ENCODE measurements around the gene ZDHHC14.
"Not testable (repeated sequence)": the region's sequence is repeated elsewhere in the genome, so short reads cannot be mapped to it uniquely, and the experiment has no call there.

Gene ZDHHC14

DNA sequence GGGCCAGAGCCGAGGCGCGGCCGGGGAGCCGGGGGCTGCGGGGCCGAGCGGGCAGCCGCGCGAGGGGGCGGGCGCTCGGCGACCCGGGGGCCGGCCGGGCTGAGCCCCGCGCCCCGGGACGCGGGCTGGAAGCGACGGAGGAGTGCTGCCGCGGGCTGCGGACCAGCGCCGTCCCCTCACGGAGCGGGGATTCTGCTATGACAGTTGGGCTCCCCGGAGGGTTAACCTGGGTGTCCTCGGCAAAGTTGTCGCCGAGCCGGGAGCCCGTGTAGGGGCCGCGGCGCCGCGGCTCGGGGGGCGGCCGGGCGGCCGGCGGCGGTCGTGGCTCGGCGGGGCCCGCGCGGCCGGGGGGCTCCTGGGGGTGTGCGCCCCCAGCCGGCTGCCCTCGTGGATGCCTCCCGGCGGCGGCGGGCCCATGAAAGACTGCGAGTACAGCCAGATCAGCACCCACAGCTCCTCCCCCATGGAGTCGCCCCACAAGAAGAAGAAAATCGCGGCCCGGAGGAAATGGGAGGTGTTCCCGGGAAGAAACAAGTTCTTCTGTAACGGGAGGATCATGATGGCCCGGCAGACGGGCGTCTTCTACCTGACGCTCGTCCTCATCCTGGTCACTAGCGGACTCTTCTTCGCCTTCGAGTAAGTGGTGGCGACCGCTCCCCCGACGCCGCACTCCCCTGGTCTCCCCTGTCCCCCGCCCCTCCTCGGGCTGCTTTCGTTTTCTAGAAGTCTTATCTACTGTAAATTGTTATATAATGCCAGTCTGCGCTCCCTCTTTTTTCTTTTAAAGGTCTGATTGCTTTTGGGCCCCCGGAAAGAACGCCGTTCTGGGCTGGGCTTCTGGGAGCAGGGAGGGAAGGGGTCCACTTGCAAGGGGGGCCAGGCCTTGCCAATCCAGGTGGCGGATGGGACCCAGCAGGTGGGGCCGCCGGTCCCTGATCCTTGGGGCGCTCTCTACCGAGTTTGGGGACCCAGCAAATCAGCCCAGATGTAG is 936 bp downstream of the ZDHHC14 start:
- DNase-seq: peak in 1 of 2 experiments; percentile 19

DNA sequence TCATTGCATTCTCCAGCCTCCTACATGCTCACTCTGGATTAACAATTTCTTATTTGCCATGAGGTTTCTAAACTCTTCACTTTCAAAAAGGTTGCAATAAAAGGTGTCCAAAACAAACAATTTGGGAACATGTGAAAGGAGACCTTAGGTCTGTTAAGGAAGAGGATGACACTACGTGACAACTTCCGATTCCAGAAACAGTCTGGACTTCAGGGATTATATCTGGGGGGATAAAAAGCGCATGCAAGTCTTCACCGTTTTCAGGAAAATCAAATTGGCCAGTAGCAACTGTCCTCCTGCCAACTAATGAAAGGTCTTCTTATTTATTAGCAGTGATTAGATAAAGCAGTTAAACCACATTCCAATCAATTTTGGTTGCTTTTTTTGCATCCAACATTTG is 1.8 kb downstream of the ZDHHC14 start:
- DNase-seq: no peak

DNA sequence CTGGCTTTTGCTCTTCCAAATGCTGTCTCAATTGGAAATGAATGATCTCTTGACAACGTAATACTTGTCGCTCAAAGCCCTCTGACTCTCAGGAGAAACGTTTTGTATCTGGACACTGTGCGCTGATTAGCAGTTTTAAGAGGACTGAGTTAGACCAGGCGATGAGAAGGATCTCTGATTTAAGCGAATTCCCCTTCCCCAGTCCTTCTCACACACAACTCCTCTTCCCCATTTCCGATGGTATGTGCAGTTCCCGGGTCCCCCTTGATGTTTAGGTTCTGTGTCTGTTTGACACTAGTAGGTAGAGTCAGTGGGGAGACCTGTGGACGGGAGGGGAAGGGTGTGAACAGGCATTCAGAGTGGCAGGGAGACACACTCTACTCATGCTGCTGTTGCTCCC is 2.5 kb downstream of the ZDHHC14 start:
- DNase-seq: no peak

DNA sequence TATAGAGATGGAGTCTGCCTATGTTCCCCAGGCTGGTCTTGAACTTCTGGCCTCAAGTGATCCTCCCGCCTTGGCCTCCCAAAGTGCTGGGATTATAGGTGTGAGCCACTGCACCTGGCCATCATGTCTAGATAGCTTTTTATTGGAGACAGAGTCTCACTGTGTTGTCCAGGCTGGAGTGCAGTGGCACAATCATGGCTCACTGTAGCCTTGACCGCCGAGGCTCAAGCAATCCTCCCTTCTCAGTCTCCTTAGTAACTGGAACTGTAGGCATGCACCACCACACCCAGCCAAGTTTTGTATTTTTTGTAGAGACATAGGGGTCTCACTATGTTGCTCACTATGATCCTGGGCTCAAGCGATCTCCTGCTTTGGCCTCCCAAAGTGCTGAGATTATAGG is 4.0 kb downstream of the ZDHHC14 start:
- DNase-seq: not testable (repeated sequence)

DNA sequence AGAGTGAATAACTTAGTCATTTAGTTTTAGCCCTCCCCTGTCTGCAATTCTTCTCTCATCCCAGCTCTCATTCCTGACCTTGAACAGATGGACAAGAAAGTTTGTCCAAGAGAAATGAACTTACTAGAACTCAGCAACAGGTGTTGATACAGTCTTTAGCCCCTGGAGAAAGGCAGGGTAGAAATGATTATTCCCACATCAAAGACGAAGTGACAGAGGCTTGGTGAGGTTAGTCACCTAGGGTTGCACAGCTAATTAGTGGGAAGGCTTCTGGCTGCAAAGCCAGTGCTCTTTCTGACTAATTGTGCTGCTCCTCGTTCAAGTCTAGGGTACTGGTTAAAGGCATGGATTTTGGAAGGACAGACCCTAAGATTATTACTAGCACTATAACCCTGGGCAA is 4.5 kb downstream of the ZDHHC14 start:
- no peak for DNase-seq

DNA sequence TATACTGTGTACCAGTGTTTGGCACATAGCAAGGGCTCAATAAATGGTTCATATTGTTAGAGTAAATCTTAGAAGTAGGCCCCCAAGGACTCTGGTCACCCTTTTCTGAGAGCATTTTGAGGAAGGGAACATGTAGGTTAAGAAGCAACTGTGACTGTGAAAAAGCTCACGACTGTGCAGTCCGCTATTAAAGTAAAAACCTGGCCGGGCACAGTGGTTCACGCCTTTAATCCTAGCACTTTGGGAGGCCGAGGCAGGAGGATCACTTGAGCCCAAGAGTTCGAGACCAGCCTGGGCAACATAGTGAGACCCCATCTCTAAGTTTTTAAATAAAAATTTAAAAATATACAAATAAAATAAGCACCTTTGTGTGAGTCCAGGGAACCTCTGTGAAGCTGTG is 5.0 kb downstream of the ZDHHC14 start:
- no peak for DNase-seq

DNA sequence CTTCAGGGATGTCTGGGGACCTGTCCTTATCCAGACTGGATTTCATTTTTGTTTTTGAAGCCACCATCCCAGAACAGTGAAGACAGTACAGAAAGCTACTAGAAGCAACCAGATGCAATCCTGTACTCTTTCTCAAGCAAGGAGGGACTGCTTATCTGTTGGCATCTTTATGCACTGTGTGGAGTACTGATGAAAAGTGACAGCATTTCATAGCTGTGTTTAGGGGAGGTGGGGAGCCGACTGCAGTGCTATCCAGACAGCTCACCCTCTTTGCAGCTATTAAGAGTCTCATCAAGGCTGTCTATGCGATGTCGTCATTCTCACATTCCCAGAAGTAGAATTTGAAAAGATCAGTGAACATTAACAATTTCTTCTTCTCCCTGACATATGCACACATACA is 5.5 kb downstream of the ZDHHC14 start:
- DNase-seq: no peak

DNA sequence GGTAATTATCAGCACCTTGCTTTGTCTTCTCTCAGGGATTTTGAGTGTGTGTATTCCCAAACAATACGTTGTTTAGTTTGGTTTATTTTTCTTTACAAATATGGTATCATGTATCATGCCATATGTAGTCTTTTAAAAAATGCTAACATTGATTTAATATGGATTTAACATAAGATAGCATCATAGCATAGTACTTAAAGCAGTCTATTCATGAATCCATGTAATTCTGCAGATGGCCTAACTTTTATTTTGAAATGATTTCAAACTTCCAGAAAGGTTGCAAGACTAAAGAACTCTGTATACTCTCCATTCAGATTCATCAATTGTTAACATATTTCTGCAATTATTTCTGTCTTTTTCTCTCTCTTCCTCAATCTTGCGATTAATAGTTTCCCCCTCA is 7.9 kb downstream of the ZDHHC14 start:
- no peak for DNase-seq

DNA sequence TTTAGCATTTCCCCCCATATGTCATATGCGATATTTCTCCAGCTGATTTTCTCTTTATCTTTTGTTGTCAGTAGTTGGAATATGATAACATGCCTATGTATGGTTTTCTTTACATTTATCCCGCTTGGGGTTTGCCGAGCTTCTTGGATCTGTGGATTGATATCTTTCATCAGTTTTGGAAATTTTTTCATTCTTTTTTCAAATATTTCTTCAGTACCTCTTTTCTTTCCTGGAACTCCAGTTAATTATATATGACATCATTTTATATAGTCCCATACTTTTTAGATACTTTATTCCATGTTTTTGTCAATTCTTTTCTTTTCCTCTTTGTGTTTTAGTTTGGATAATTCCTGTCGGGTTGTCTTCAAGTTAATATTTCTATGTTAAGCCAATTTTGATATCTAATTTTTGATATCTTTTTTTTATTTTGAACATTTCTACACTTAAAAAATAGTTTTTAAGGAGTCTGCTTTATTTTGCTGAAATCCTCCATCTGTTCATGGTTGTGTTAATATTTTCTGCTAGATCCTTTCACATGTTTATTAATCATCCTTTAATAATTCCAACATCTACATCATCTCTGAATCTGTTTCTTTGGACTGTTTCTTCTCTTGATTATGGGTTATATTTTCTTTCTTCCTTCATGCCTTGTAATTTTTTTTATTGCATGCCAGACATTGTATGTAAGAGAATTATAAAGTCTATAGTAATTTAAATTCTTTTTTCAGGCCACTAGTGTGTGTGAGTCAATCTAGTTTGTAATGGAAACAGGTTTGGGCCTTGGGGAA is 9.5 kb downstream of the ZDHHC14 start:
- no peak for DNase-seq

DNA sequence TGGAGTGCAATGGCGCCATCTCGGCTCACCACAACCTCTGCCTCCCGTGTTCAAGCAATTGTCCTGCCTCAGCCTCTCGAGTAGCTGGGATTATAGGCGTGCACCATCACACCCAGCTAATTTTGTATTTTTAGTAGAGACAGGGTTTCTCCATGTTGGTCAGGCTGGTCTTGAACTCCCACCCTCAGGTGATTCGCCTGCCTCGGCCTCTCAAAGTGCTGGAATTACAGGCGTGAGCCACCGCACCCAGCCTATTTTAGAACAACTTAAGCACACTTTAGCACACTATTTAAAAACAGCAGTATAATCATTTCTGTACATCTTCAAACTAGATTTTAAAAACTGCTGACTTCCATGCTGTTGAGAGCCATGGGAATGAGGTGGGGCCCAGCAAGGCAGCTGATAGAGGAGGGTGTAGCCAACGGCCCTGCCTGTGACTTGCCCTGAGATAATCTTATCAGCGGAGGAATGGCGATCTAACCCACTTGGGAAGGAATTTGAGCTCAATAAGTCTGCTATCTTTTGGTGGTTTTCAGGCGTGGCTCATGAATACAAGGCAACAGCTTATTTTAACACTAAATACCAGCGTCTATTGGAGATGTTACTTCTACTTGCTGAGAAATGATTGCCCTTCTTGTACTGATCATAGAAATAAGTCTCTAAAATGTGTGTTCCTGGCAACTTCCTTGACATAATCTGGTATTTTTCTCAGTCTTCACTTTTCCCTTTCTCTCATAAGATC is 12.1 kb downstream of the ZDHHC14 start:
- DNase-seq: no peak

DNA sequence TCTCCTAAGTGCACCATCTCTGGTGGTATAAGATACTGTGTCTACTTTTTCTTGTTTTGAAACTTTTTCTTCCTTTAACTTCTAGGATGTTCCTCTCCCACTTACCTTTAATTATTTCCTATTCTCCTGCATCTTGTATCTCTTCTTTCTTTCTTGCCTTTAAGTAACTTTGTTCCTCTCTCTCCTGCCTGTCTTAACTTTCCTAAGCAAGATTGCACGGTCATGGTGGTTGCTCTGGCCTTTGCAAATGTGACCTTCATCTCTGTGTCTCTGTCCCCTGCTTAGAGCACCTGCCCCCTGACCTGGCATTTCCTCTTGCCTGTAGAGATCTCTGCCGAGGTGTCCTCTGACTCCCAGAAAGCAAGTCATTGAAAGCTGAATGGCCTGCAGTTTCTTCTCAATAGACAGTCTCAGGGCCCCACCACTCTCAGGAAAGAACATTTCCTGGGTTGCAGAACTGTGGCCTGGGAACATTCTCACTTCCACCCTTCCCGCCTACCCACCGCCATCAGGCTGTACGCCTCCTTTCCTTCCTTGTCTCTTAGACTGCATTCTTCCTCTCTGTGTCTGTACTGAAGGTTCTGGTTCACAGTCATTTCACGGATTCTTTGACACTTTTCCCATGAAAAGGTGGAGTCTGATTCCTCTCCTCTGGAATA is 12.8 kb downstream of the ZDHHC14 start:
- DNase-seq: no peak

DNA sequence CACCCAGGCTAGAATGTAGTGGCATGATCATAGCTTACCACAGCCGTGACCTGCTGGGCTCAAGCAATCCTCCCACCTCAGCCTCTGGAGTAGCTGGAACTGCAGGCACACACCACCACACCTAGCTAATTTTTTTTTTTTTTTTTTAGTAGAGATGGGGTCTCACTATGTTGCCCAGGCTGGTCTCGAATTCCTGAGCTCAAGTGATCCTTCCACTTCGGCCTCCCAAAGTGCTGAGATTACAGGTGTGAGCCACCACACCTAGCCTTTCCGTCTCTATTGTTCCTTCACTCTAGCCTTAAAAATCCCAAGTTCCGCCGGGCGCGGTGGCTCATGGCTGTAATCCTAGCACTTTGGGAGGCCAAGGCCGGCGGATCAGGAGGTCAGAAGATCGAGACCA is 14.2 kb downstream of the ZDHHC14 start:
- not testable (repeated sequence) for DNase-seq

DNA sequence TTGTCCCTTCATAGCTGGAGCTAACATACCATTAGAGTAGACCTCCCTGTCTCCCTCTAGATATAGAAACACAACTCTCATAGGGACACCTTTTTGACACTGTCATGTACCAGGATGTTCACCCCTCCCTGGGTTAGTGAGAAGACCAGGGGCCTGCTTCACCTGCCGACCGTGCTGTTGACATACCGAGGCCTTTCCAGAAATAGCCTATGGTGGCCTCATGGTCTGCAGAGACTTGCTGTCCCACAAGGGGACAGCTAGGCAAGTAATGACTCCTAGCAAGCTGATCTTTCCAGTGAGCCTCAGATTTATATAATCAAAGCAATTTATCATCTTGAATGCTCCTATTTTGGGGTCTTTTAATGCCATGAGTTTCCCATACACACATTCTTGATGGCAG is 15.0 kb downstream of the ZDHHC14 start:
- DNase-seq: no peak

DNA sequence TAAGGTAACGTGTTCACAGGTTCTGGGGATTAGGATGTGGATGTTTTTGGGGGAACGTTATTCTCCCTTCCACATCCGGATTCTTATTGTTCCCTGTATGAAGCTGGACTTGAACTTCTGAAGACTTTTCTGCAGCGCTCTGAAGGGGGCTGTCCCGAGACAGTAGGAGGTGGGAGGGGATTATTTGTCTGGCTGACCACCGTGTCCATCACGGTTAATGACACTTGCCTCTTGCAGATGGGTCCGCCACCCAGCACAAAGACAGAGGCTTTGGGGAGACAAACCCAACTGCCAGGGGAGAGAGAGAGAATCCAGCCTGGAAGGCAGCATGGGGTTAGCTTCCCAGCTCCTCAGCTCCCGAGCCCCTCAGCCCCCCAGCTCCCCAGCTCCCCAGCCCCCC is 16.7 kb downstream of the ZDHHC14 start:
- no peak for DNase-seq

DNA sequence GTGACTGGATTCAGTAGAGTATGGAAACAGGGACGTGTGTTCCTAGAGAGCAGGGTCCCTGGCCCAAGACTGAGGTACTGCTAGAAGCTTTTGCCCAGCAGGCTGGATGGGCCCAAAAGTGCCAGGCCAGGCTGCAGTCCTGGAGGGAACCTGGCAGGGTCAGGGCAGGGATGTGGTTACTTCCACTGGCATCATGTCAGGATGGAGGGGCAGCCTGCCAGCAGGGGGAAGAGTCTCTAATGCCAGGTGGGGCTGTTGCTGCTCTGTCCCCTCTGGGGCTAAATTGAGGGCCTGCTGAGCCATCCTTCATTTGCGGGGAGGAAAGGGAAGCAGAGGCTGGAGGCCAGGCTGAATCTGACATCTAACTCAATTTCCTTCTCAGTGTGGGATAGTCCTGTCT is 17.2 kb downstream of the ZDHHC14 start:
- DNase-seq: no peak

DNA sequence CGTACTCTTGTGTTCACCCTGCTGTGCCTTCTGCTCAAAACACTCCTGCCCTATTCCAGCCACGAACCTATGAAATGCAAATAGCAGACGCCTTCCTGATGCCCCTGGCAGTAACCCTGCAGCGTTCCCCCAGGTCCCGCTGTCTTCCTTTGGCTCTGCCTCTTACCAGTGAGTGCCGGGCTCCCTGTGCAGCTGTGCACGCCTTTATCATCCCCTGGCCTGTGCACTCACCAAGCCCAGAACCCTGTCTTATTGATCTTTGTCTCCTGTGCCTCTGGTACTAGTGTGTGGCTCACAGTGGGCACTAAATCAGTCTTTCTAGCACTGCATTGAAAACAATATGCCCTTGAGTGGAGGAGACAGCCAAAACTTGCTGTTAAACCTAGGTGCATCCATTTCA is 19.7 kb downstream of the ZDHHC14 start:
- no peak for DNase-seq

DNA sequence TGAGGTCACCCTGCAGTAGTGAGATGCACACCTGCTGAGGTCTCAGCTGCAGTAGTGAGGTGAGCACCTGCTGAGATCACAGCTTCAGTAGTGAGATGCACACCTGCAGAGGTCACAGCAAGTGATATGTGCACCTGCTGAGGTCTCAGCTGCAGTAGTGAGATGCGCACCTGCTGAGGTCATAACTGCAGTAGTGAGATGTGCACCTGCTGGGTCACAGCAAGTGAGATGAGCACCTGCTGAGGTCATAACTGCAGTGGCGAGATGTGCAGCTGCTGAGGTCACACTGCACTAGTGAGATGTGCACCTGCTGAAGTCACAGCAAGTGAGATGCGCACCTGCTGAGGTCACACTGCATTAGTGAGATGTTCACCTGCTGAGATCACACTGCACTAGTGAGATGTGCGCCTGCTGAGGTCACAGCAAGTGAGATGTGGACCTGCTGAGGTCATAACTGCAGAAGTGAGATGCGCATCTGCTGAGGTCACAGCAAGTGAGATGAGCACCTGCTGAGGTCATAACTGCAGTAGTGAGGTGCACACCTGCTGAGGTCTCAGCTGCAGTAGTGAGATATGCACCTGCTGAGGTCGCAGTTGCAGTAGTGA is 20.8 kb downstream of the ZDHHC14 start:
- no peak for DNase-seq

DNA sequence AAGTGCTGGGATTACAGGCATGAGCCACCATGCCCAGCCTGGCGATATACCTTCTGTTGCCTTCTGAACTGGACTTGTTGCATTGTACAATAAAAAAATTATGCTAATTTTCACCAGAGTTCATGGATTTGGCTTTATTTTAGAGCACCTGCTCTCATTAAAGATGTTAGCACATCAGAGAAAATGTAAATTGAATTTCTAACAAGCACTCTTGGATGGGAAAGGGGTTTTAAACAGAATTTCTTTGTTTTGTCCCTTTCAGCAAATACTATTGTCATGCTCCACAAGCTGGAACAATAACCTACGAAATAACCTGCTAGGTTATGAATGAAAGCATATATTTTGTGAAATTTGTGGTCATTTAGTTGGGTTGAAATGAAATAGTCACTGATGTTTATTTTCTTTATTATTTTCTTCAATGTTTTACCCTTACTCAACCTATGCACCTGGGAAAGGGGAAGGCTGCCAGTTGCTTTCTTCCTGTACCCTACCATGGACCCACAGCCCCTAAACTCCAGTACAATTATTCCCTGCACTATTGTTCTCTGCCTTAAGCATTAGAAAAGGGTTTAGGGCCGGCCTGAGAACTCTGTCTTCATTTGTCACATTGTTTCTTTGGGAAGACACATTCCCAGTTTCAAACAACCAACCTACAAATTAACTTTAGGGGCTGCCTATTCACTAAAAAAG is 22.2 kb downstream of the ZDHHC14 start:
- no peak for DNase-seq

DNA sequence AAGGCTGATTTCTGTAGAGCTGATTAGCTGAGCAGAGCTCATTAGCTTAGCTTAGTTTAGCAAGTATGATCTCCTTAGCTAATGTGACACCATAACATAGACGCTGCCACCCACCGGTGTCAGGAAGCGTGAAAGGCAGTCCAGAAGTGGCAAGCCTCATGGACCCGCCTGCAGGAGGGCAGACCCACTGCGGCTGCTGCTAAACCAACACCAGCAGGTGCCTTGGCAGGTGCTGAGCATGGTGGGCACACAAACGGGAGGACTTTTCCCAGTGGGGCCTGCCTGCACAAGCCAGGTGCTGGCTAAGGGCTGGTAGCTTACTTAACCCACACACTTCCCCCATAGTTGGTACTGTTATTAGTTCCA is 22.7 kb downstream of the ZDHHC14 start:
- DNase-seq: no peak

DNA sequence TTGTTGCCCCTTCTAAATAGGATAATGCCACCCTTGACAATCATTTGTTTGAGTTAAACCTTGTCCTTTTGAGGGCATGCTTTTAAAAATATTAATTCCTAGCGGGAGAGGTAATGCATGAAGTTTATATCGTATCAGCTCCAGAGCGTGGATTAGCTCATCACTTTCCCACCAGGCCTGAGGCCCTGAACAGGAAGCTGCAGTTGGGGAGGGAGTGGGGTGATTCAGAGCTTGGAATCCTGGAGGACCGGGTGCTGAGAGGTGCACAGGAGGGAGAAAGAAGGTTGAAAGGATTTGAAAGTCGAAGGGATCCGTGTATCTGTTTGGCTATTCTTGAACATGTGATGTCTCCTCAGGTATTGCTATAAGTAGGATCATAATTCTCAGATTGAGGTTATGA is 25.0 kb downstream of the ZDHHC14 start:
- no peak for DNase-seq

DNA sequence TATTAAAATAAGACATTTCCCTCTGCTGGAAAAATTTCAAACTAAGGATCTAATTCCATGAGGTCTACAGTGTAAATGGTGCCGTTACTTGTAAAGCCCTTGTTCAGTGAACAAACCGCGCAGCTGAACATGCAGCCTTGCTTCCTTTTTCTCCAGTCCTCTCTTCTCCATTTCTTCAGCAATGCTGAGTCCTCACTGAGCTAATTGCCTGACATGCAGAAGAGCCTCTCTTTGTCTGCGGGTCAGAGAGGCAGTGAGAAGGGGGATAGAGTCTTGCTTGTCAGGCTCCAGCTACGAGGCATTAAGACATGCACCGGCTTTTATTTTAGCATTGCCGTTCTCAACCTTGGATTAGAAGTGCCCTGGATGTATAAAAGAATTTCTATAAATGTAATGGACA is 25.7 kb downstream of the ZDHHC14 start:
- DNase-seq: no peak

DNA sequence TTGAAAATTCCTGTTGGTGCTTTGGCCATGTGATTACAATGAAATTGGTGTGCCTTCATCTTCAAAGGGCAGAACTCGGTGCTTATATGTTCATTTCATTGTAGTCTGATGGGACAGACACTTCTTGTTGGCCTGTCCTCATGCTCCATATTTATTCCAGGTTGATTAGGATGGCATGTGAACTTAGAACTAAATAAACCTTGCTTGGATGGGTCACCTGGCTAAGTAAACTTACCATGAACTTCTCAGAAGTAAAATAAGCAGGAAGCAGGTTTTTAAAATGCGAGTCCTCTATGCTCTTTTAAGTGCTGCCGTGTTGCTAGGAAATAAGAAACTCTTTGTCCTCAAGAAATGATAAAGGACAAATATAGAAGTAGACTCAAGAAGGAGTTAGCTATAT is 26.7 kb downstream of the ZDHHC14 start:
- no peak for DNase-seq
